ENCODE data around the gene PPP1CA.
"Not testable (repeated sequence)": the region's sequence is repeated elsewhere in the genome, so short reads cannot be mapped to it uniquely, and the experiment has no call there.

Gene PPP1CA

GRCh38 chr11:67416416-67417335 lies 15.0 kb upstream of the PPP1CA start:
- no peak for DNase-seq

- DNase-seq: no peak
Observed at GRCh38 chr11:67415501-67416304, 14.0 kb upstream of the PPP1CA start, which contains the start of gene CARNS1. Gene CARNS1 (plus strand): TSS chr11:67415678. CDS start chr11:67416200, 522 bp downstream.

GRCh38 chr11:67413266-67413849 lies 11.7 kb upstream of the PPP1CA start:
- no peak for DNase-seq

- DNase-seq: no peak
Observed at GRCh38 chr11:67412495-67413179, 11.0 kb upstream of the PPP1CA start.

GRCh38 chr11:67411785-67412152 lies 10.1 kb upstream of the PPP1CA start:
- DNase-seq: no peak

- DNase-seq: no peak
Observed at GRCh38 chr11:67410984-67411784, 9.5 kb upstream of the PPP1CA start.

GRCh38 chr11:67410369-67410831 lies 8.7 kb upstream of the PPP1CA start:
- no peak for DNase-seq

- DNase-seq: no peak
Observed at GRCh38 chr11:67409781-67410368, 8.2 kb upstream of the PPP1CA start.

- no peak for DNase-seq
Observed at GRCh38 chr11:67409261-67409666, 7.6 kb upstream of the PPP1CA start.

GRCh38 chr11:67408437-67409200 lies 7.0 kb upstream of the PPP1CA start:
- no peak for DNase-seq

GRCh38 chr11:67407688-67408163 lies 6.1 kb upstream of the PPP1CA start:
- no peak for DNase-seq

GRCh38 chr11:67406969-67407687 lies 5.5 kb upstream of the PPP1CA start:
- DNase-seq: no peak

GRCh38 chr11:67406420-67406968 lies 4.8 kb upstream of the PPP1CA start:
- no peak for DNase-seq

- DNase-seq: no peak
Observed at GRCh38 chr11:67405688-67406339, 4.2 kb upstream of the PPP1CA start.

GRCh38 chr11:67405196-67405567 lies 3.5 kb upstream of the PPP1CA start:
- DNase-seq: no peak

GRCh38 chr11:67404515-67405195 lies 3.0 kb upstream of the PPP1CA start:
- DNase-seq: no peak

- not testable (repeated sequence) for DNase-seq
Observed at GRCh38 chr11:67403085-67403484, 1.4 kb upstream of the PPP1CA start.

GRCh38 chr11:67402192-67402839 lies 658 bp upstream of the PPP1CA start:
- not testable (repeated sequence) for DNase-seq

Data from NCI-H187 treated with DMSO at 0.1 percent for 48 hours (cell line).